ENCODE results near the gene MAP2K5.

Gene MAP2K5

GRCh38 chr15:67559158-67559557 lies 16.7 kb downstream of the MAP2K5 start:
- no peak for DNase-seq (ENCODE audit: low read depth)
- no peak overlapping the region for H3K4me3 ChIP-seq (ENCODE audit: low read length)
- no peak for TF ChIP-seq CTCF (conservative IDR thresholded peaks at IDR 0.05; ENCODE audit: low read length)

- TF ChIP-seq CTCF (conservative IDR thresholded peaks at IDR 0.05; ENCODE audit: low read length): no peak
- DNase-seq (ENCODE audit: low read depth): no peak
- H3K4me3 ChIP-seq (ENCODE audit: low read length): no peak overlapping the region
These were observed 17.1 kb downstream of the MAP2K5 start for GRCh38 chr15:67559576-67559975.

- no peak for TF ChIP-seq CTCF (conservative IDR thresholded peaks at IDR 0.05; ENCODE audit: low read length)
- DNase-seq (ENCODE audit: low read depth): no peak
- H3K4me3 ChIP-seq (ENCODE audit: low read length): no peak overlapping the region
These were observed 17.8 kb downstream of the MAP2K5 start for GRCh38 chr15:67560320-67560719.

GRCh38 chr15:67563092-67563491 lies 20.6 kb downstream of the MAP2K5 start:
- no peak for DNase-seq (ENCODE audit: low read depth)
- TF ChIP-seq CTCF (conservative IDR thresholded peaks at IDR 0.05; ENCODE audit: low read length): no peak
- H3K4me3 ChIP-seq (ENCODE audit: low read length): no peak overlapping the region

GRCh38 chr15:67564021-67564967 lies 21.8 kb downstream of the MAP2K5 start:
- no peak overlapping the region for H3K4me3 ChIP-seq (ENCODE audit: low read length)
- TF ChIP-seq CTCF (conservative IDR thresholded peaks at IDR 0.05; ENCODE audit: low read length): no peak
- no peak for DNase-seq (ENCODE audit: low read depth)

- no peak overlapping the region for H3K4me3 ChIP-seq (ENCODE audit: low read length)
- DNase-seq (ENCODE audit: low read depth): no peak
- TF ChIP-seq CTCF (conservative IDR thresholded peaks at IDR 0.05; ENCODE audit: low read length): no peak
These were observed 22.5 kb downstream of the MAP2K5 start for GRCh38 chr15:67564968-67565345.

- H3K4me3 ChIP-seq (ENCODE audit: low read length): no peak overlapping the region
- DNase-seq (ENCODE audit: low read depth): no peak
- TF ChIP-seq CTCF (conservative IDR thresholded peaks at IDR 0.05; ENCODE audit: low read length): no peak
These were observed 27.2 kb downstream of the MAP2K5 start for GRCh38 chr15:67569668-67570067.

Data from AG10803 (cell line).